ENCODE data around the gene MED23.

DNA sequence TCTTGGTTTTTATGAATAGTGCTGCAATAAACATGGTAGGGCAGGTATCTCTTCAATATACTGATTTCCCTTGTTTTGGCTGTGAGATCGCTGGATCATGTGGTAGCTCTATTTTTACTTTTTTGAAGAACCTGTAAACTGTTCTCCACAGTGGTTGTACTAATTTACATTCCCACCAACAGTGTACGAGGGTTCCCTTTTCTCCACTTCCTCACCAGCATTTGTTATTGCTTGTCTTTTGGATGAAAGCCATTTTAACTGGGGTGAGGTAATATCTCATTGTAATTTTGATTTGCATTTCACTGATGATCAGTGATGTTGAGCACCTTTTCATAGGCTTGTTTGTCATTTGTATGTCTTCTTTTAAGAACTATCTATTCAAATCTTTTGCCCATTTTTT, 63.0 kb downstream of the MED23 start:
- TF ChIP-seq POLR2AphosphoS5 (IDR thresholded peaks at IDR 0.05; ENCODE audit: low read depth, low read length) (no peak), POLR2A (IDR thresholded peaks at IDR 0.05; ENCODE audit: low read depth, low read length) (no peak)
